NCI-H2171 treated with DMSO at 0.1 percent for 48 hours (cell line): ENCODE measurements around the gene TMED10.
A peak's percentile ranks its signal among the peaks of the same experiment; 100 is the strongest.
"Not testable (repeated sequence)": the region's sequence is repeated elsewhere in the genome, so short reads cannot be mapped to it uniquely, and the experiment has no call there.

Source experiments
- DNase-seq: peaks from one replicate; lab custom pipeline; 2025; lab: John Stamatoyannopoulos, UW

The TMED10 gene

DNA sequence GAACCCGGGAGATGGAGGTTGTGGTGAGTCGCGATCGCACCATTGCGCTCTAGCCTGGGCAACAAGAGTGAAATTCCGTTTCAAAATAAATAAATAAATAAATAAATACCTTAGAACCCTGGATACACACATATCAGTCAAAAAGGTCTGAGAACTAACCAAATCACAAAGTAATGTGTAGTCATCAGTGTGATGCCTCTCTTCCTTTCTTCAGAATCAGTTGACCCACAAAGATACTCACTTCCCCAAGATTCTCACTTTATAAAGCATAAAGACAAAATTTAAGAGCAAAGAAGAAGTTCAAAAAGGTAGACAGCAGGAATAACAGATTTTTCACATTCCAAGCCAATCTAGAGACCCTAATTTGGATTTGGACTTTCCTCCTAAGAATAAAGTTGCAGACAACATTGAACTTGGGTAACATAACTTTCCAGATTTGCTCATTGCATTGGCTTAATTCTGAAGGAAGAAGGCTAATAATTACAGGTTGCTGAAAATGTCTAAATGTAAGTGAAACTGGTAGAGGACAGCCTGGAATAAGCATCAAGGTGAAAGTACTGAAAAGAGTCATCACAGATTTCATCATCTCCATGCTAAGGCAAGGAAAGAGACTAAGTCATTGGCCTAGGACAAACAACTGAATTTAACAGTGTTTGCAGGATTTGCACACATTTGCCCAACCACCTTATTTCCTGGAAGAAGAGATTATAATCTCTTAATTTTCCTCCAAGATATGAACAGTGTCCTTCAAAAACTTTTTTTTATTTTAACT lies 17.4 kb downstream of the TMED10 start:
- DNase-seq, result no peak

DNA sequence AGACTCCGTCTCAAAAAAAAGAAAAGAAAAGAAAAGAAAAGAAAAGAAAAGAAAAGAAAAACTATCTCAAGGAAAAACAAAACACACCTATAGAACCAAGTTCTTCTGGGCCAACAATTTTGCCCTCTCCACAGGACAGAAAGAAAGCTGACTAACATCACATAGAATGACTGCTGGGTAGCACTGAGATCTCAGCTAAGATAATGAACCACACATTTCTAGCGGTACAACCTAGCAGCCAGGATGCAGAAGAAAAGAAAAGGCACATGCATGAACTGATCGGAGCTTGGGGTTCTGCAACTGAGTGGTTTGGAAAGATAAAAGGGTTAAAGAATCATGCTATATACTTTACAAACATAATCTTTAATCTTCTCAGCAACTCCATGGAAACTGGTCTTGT lies 19.5 kb downstream of the TMED10 start:
- no peak for DNase-seq

GRCh38 chr14:75156111-75156510 lies 20.3 kb downstream of the TMED10 start:
- no peak for DNase-seq

GRCh38 chr14:75155169-75155568 lies 21.2 kb downstream of the TMED10 start:
- no peak for DNase-seq

GRCh38 chr14:75153295-75153694 lies 23.1 kb downstream of the TMED10 start:
- no peak for DNase-seq

GRCh38 chr14:75151851-75152250 lies 24.6 kb downstream of the TMED10 start:
- no peak for DNase-seq

- not testable (repeated sequence) for DNase-seq
Measured at GRCh38 chr14:75150637-75151036, 25.8 kb downstream of the TMED10 start.

DNA sequence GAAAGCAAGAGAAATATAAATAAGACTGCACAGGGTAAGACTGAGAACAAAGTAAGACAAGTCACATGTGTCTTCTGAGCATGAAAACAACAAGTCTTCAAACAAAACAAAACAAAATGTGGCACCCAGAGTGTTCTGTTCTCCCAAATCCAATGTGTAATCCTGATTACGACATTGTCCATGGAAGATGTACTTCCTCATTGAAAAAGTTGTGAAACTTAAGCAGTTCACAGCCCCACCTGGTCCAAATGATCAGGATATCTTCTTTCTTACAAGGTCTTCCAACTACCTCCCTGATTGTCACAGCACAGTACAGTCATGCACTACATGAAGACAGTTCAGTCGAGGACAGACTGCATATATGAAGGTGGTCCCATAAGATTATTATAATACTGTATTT lies 26.3 kb downstream of the TMED10 start:
- no peak for DNase-seq

GRCh38 chr14:75147423-75148071 lies 28.9 kb downstream of the TMED10 start:
- DNase-seq, result no peak

GRCh38 chr14:75144944-75145343 lies 31.5 kb downstream of the TMED10 start:
- DNase-seq, result no peak

DNA sequence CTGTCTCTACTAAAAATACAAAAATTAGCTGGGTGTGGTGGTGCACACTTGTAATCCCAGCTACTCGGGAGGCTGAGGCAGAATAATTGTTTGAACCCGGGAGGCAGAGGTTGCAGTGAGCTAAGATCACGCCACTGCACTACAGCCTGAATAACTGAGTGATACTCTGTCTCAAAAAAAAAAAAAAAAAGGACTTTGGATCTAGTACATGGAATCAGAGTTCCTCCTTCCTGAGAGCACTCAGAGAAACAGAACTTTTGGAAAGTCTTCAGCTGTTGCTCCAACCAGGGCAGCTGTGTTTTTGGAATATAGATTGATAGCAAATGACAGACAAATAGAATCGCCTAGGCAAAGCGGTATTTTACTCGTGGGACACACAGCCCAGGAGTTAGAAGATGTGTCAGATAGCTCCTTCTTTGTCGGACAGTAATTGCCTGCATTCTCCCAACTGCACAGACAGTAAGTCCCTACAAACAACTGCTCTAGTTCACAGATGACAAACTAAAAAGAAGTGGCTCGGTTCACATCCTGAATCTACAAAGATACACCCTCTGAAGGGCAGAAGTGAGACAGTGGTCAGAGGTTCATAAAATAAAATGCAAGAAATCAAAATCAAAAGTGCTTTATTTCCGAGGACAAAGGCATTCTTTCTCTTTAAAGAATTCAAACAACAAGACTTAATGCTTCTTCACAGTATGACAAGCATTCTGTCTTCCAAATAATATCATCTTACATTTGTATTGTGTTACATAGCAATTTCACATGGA lies 32.5 kb downstream of the TMED10 start:
- DNase-seq, result no peak

DNA sequence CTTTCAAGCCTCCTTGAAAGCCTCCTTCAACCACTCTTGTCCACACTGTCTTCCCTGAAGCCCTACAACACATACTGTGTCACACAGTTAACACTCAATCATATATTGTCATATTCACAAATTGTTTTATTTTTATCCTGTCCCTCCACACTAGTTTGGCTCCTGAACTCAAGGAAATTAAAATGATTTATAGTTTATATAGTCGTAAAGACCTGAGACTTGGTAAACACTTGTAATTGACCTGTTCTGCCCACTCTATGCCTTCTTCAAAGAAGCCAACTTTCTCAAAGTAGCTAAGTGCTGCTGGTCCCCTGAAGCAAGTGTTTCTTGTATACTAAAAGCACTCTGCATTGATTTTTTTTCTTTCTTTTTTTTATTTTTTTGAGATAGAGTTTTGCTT lies 33.9 kb downstream of the TMED10 start:
- DNase-seq, result no peak

GRCh38 chr14:75141967-75142366 lies 34.4 kb downstream of the TMED10 start:
- DNase-seq, result no peak

- DNase-seq, result no peak
Measured at GRCh38 chr14:75141062-75141461, 35.4 kb downstream of the TMED10 start.

DNA sequence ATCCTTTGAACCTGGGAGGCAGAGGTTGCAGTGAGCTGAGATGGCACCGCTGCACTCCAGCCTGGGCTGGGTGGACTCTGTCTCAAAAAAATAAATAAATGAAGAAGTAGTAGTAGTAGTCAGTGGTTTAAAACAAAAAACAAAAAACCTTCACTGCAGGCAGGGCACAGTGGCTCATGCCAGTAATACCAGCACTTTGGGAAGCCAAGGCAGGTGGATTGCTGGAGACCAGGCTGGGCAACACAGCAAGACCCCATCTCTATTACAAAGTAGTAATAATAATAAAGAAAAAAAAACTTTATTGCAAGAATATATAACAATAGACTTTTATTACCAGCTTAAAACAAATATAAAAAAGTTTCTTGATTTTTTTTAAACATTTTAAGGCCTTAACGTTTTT lies 35.8 kb downstream of the TMED10 start:
- no peak for DNase-seq

GRCh38 chr14:75139185-75139584 lies 37.2 kb downstream of the TMED10 start:
- DNase-seq, result no peak

DNA sequence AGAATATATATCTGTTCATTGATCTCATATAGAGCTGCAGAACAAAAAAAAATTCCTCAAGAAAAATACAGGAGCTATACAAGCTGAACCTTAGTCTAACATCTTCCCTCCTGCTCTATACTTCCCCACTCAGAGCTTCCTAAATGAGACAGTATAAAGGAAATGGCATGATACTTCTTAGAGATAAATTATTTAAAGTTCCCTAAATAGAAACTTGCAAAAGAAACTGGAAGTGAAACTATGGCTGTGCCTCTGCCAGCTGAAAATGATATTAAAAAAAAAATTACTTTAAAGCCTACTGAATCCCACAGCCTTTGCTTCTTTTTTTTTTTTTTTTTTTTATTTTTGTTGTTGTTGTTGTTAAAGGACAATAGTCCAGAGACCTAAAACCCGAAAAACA lies 37.9 kb downstream of the TMED10 start:
- DNase-seq, result no peak

DNA sequence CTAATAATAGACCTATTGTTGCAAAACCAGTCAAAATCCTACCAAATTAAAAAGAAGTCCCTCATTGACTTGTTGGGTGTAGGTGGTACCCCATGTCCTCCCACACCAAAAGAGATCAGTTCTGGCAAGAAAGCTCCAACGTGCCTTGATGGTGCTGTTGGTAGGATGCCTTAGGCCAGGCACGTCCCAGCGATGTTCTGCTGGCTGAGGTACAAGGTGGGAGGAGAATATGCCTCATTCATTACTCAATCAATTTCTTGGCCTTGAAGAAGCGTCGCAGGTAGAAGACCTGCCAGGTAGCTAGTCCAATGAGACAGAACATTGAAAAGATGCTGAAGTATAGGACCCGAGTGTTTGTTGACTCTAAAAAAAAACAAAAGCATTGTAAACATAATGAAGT lies 41.8 kb downstream of the TMED10 start:
- no peak for DNase-seq

- DNase-seq, result no peak
Measured at GRCh38 chr14:75133597-75133996, 42.8 kb downstream of the TMED10 start.

DNA sequence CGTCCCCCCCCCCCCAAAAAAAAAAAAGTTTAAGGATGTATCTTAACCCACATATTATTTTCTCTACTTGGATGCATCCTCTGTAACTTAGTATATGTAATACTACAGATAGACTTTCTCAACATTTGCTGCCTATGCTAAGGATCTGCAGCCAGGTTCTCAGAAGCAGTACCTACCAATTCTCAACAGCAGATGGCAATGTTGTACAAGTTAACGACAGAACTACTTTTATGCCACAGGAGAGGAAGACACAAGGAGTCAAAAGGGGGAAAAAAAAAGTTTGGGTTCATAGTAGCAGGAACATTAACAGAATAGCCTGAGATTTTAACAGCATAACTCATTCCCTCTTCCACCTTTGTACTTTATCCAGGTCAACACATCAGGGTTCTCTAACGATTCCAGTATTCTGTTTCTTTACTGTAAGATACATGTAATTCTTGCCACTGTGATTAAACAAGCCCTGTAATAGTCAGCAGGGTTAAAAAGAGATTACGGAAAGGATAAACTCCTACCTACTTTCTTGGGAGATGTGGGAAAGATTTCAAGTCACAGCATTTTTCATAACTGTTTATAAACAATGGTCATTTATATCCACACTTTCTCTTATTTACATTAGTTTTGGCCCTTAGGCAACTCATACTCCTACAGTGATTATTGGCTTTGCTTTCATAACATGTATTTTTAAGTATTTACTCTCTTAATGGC lies 43.9 kb downstream of the TMED10 start:
- peak; percentile 81 for DNase-seq

DNA sequence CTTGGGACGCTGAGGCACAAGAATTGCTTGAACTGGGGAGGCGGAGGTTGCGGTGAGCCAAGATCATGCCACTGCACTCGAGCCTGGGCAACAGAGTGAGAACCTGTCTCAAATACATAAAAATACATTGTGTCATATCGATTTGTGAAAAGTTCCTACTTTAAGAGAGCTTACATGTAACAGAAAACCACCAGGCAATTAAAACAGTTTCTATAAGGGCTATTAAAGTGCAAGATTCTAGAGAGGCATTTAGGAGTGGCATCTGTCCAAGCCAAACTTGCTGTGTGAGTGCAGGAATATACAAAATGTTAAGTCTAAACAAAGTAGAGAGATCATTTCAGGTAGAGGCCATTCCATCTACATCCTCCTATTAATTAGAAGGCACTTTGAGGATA lies 47.8 kb downstream of the TMED10 start:
- DNase-seq, result no peak

GRCh38 chr14:75127903-75128595 lies 48.4 kb downstream of the TMED10 start:
- no peak for DNase-seq
